MM.1S (cell line): ENCODE results near the gene FBLN2.

Experiments used
- DNase-seq: peaks from one replicate; pipeline ENCODE4 v3.0.0-alpha.2; 2015
- H2AFZ ChIP-seq: fragments of 300-600 bp; sonication (generic); 2 replicates; pipeline ENCODE4 v1.6.0; 2016; ENCODE audit warnings: antibody characterized with exemption, low read length
- H3F3A ChIP-seq: fragments of 300-600 bp; sonication (generic); 2 replicates; pipeline ENCODE4 v1.6.1; 2016; ENCODE audit warnings: mild to moderate bottlenecking, antibody characterized with exemption, low read length, moderate library complexity, mixed read lengths; ENCODE audit not compliant: insufficient read depth
- H3K27ac ChIP-seq: fragments of 300-600 bp; sonication (generic); 2 replicates; pipeline ENCODE4 v1.5.1; 2016; ENCODE audit warnings: mild to moderate bottlenecking, low read length
- H3K27me3 ChIP-seq: fragments of 300-600 bp; sonication (generic); replicated peaks from 2 replicates; pipeline ENCODE4 v1.6.0; 2016; ENCODE audit warnings: low read length; ENCODE audit not compliant: insufficient read depth
- H3K36me3 ChIP-seq: fragments of 300-600 bp; sonication (generic); replicated peaks from 2 replicates; pipeline ENCODE4 v1.6.1; 2016; ENCODE audit warnings: mild to moderate bottlenecking, low read length, mixed read lengths; ENCODE audit not compliant: insufficient read depth
- H3K4me1 ChIP-seq: fragments of 300-600 bp; sonication (generic); 2 replicates; pipeline ENCODE4 v1.6.1; 2016; ENCODE audit warnings: low read length, mixed read lengths
- H3K4me2 ChIP-seq: fragments of 300-600 bp; sonication (generic); 2 replicates; pipeline ENCODE4 v1.6.0; 2016; ENCODE audit warnings: low read depth, low read length
- H3K4me3 ChIP-seq: fragments of 300-600 bp; sonication (generic); 2 replicates; pipeline ENCODE4 v1.5.1; 2016; ENCODE audit warnings: low read length, mixed read lengths
- H3K79me2 ChIP-seq: fragments of 300-600 bp; sonication (generic); 2 replicates; pipeline ENCODE4 v1.6.1; 2016; ENCODE audit warnings: mixed run types, low read length, mixed read lengths
- H3K9ac ChIP-seq: fragments of 300-600 bp; sonication (generic); 2 replicates; pipeline ENCODE4 v1.6.1; 2016; ENCODE audit warnings: low read length, mixed read lengths
- H3K9me2 ChIP-seq: fragments of 300-600 bp; sonication (generic); replicated peaks from 2 replicates; pipeline ENCODE4 v1.6.1; 2016; ENCODE audit warnings: mild to moderate bottlenecking, low read length, mixed read lengths; ENCODE audit not compliant: insufficient read depth
- H3K9me3 ChIP-seq: fragments of 300-600 bp; sonication (generic); replicated peaks from 2 replicates; pipeline ENCODE4 v1.6.1; 2016; ENCODE audit warnings: mild to moderate bottlenecking, low read length, mixed read lengths; ENCODE audit not compliant: insufficient read depth
- H4K20me1 ChIP-seq: fragments of 300-600 bp; sonication (generic); 2 replicates; pipeline ENCODE4 v1.6.1; 2016; ENCODE audit warnings: mild to moderate bottlenecking, low read length, moderate library complexity, mixed read lengths; ENCODE audit not compliant: insufficient read depth
- CTCF ChIP-seq: fragments of 300-600 bp; sonication (generic); IDR thresholded peaks from 2 replicates; pipeline ENCODE4 v1.5.1; 2016; ENCODE audit warnings: antibody characterized with exemption, low read length, mixed read lengths
- EZH2 ChIP-seq: fragments of 300-600 bp; sonication (generic); optimal IDR thresholded peaks from 2 replicates; pipeline ENCODE3; 2017; ENCODE audit warnings: low read depth, mild to moderate bottlenecking, antibody characterized with exemption, low read length, mixed read lengths
- EZH2phosphoT487 ChIP-seq: fragments of 300-600 bp; sonication (generic); IDR thresholded peaks from 2 replicates; pipeline ENCODE4 v1.6.1; 2018; ENCODE audit warnings: antibody characterized with exemption, low read length

FBLN2 gene

GRCh38 chr3:13614607-13615006 lies 65.7 kb downstream of the FBLN2 start:
- Histone ChIP-seq H4K20me1 (no peaks in the 10 kb centered on the region), H3K4me3 (no peak overlapping the region), H3K79me2 (no peaks in the 10 kb centered on the region), H3K4me2 (no peak overlapping the region), H3K27me3 (peaks cover 59% of the 10 kb centered on the region), H3F3A (no peaks in the 10 kb centered on the region), H3K4me1 (no peaks in the 10 kb centered on the region), H3K27ac (no peak overlapping the region), H3K9me3 (no peaks in the 10 kb centered on the region), H3K36me3 (no peaks in the 10 kb centered on the region), H3K9me2 (no peaks in the 10 kb centered on the region), H2AFZ (no peak overlapping the region), H3K9ac (no peak overlapping the region)
- TF ChIP-seq CTCF (no peak), EZH2phosphoT487 (no peak), EZH2 (no peak)
- DNase-seq: no peak

GRCh38 chr3:13615019-13615528 lies 66.1 kb downstream of the FBLN2 start:
- Histone ChIP-seq H4K20me1 (no peaks in the 10 kb centered on the region), H3K79me2 (no peaks in the 10 kb centered on the region), H3K4me2 (no peak overlapping the region), H3K9me2 (no peaks in the 10 kb centered on the region), H3K4me1 (no peaks in the 10 kb centered on the region), H3K36me3 (no peaks in the 10 kb centered on the region), H3K27ac (no peak overlapping the region), H3K9ac (no peak overlapping the region), H3F3A (no peaks in the 10 kb centered on the region), H3K9me3 (no peaks in the 10 kb centered on the region), H3K4me3 (no peak overlapping the region), H2AFZ (no peak overlapping the region), H3K27me3 (peaks cover 59% of the 10 kb centered on the region)
- DNase-seq: no peak
- TF ChIP-seq EZH2phosphoT487 (no peak), EZH2 (no peak), CTCF (no peak)

GRCh38 chr3:13616359-13616758 lies 67.4 kb downstream of the FBLN2 start:
- Histone ChIP-seq H3K79me2 (no peaks in the 10 kb centered on the region), H3K4me2 (no peak overlapping the region), H3K27ac (no peak overlapping the region), H3K27me3 (peaks cover 62% of the 10 kb centered on the region), H2AFZ (no peak overlapping the region), H3K4me3 (no peak overlapping the region), H3K9me2 (no peaks in the 10 kb centered on the region), H4K20me1 (no peaks in the 10 kb centered on the region), H3K9ac (no peak overlapping the region), H3K4me1 (no peaks in the 10 kb centered on the region), H3K9me3 (no peaks in the 10 kb centered on the region), H3K36me3 (no peaks in the 10 kb centered on the region), H3F3A (no peaks in the 10 kb centered on the region)
- no peak for TF ChIP-seq CTCF
- TF ChIP-seq EZH2: no peak
- TF ChIP-seq EZH2phosphoT487: no peak
- DNase-seq: no peak
